Stimulated activated CD8-positive, alpha-beta memory T cell treated with anti-CD3 and anti-CD28 coated beads, Interleukin-12 subunit alpha, Interleukin-12 subunit beta, amount 100 ng/mL, for 24 hours (primary cell): ENCODE data around the gene SPINK8.
"Not testable (repeated sequence)": the region's sequence is repeated elsewhere in the genome, so short reads cannot be mapped to it uniquely, and the experiment has no call there.

Experiments used
- DNase-seq: peaks from one replicate; pipeline ENCODE4 v3.0.0-alpha.2; 2020; ENCODE audit errors: extremely low read depth

The SPINK8 gene

GRCh38 chr3:48331706-48332435, 1.6 kb downstream of the SPINK8 start:
- not testable (repeated sequence) for DNase-seq

GRCh38 chr3:48320996-48321395, 12.5 kb downstream of the SPINK8 start:
- DNase-seq = no peak

- no peak for DNase-seq
Measured at GRCh38 chr3:48318713-48319468, 14.6 kb downstream of the SPINK8 start.

GRCh38 chr3:48314542-48314941, 18.9 kb downstream of the SPINK8 start:
- DNase-seq = no peak

GRCh38 chr3:48306860-48307530, 26.5 kb downstream of the SPINK8 start:
- no peak for DNase-seq

GRCh38 chr3:48306290-48306689, 27.2 kb downstream of the SPINK8 start:
- no peak for DNase-seq

GRCh38 chr3:48305396-48305795, 28.1 kb downstream of the SPINK8 start:
- no peak for DNase-seq

GRCh38 chr3:48303021-48303420, 30.4 kb downstream of the SPINK8 start:
- DNase-seq = no peak

GRCh38 chr3:48301800-48302166, 31.7 kb downstream of the SPINK8 start:
- no peak for DNase-seq

GRCh38 chr3:48301020-48301799, 32.3 kb downstream of the SPINK8 start, which contains the start of gene NME6:
NME6 (minus strand) TSS chr3:48301367.
- peak; percentile 79 for DNase-seq

- DNase-seq = no peak
Measured at GRCh38 chr3:48299746-48300712, 33.4 kb downstream of the SPINK8 start.

GRCh38 chr3:48297111-48297810, 36.2 kb downstream of the SPINK8 start:
- no peak for DNase-seq

GRCh38 chr3:48296699-48297098, 36.8 kb downstream of the SPINK8 start:
- no peak for DNase-seq

- DNase-seq = no peak
Measured at GRCh38 chr3:48294611-48295263, 38.7 kb downstream of the SPINK8 start.

- DNase-seq = no peak
Measured at GRCh38 chr3:48289659-48290058, 43.8 kb downstream of the SPINK8 start.

GRCh38 chr3:48287034-48287433, 46.4 kb downstream of the SPINK8 start:
- DNase-seq = no peak

GRCh38 chr3:48286308-48286707, 47.2 kb downstream of the SPINK8 start:
- DNase-seq = no peak

GRCh38 chr3:48285675-48286074, 47.8 kb downstream of the SPINK8 start:
- no peak for DNase-seq

- DNase-seq = no peak
Measured at GRCh38 chr3:48285132-48285531, 48.3 kb downstream of the SPINK8 start.

GRCh38 chr3:48280881-48281280, 52.6 kb downstream of the SPINK8 start:
- DNase-seq = no peak
